GM19328 (cell line): ENCODE results near the gene VAV2.

ENCODE experiments used
- ATAC-seq: cut with Tn5 transposase; IDR thresholded peaks from one replicate; pipeline ENCODE4 v1.9.1; 2021; ENCODE audit warnings: mild to moderate bottlenecking, moderate library complexity; ENCODE audit not compliant: unreplicated experiment

Gene VAV2

GRCh38 chr9:133991964-133992779 is at the start of gene VAV2:
VAV2 (minus strand) TSS chr9:133992324; CDS start chr9:133992278, 46 bp downstream.
- ATAC-seq = peak; percentile 42

DNA sequence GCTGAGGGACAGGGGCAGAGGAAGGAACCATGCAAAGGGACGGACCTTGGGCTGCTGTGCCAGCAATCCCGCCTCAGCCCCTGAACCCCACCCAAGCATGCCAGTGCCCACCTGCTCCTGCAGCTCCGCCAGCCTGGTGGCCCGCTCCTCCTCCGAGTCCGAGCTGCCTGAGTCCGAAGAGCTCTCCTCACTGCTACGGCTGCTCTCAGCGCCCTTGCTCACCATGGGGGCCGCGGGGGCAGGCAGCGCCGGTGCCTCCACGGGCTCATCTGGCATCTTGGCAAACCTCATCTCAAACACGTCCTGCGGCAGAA is 49.5 kb upstream of the VAV2 start:
- no peak for ATAC-seq

DNA sequence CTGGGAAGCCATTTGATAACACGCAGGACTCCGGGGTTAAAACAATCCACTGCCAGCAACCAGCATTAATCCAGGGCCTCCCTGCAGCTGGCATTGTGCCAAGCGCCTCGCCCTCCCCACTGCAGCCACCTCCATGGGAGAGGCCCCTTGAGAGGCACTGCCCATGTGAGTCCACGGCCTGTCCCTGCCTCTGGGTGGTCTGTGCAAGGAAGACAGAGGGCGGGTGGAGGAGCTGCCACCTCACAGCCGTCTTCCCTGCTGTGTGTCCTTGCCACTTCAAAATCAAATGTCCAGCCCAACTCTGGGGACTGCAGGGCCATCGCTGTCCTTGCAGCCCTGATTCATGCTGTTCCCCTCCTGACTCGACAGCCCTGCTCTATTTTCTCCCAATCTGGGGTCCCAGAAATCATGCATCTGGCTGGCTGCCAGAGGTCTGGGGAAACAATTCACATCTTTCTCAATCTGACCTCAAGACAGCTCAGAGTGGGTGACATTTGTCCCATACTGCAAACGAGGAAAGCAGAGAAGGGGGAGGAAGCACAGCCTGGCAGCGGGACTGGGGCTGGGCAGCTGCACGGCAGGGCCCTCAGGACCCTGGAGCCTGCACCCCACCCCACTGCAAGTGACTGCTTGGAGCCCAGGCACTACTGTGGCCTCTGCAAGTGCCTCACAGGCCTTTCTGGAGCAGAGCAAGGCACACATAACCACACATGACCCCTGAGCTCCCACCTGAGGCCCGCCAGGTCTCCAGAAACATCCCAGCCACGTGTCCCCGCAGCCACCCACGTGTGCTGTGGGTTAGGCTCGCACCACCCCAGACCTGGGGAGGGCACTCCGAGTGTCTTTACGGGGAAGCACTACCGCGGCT is 48.9 kb upstream of the VAV2 start:
- ATAC-seq = no peak

DNA sequence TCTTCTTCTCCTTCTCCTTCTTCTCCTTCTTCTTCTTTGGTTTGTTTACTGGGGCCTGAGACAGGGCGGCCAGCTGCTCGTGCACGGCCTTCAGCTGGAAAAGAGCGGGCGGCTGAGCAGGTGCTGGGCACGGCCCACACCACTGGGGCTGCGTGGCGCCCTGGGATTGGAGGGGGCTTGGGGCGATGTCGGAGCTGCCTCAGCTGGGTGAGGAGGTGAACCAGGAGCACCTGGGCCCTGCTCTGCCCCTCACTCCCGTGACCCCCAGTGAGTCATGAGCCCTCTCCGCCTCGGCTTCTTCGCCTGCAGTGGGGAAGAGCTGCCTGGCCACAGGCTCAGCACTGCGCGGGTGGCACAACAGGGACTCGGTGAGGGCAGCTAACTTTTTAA is 48.0 kb upstream of the VAV2 start:
- ATAC-seq = no peak

DNA sequence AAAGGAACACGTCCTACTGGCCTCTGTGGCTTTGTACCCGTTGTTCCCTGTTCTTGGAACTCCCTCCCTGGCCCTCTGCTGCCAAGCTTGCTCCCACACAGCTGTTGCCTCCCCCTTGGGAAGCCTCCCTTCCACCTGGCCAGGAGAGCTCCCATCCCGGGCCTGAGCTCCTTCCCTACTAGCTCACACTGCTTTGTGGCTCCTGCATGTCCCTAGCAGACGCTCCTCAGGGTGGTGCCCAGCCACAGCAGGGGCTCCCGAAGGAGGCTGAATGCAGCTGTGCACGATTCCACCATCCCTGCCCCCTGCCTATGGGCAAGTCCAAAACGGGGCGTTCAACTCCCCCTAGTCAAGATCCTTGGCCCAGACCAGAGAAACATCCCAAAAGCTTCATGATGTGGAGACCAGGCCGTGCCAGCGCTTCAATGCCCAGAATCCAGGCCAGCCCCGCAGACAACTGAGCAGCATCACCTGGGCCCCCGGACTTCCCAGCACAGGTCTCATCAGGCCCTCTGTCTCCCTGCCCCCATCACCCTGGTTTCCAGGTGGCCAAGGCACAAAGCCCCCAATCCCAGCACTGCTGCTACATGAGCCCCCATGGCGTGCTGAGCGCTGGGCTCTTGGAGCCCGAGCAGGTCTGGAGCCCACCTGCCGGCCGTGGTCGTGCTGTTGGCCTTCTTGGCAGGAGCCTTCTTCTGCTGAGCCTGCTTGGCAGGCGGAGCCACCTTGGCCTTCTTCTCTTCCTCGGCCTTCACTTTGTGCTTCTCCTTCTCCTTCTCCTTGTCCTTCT is 47.5 kb upstream of the VAV2 start:
- no peak for ATAC-seq

DNA sequence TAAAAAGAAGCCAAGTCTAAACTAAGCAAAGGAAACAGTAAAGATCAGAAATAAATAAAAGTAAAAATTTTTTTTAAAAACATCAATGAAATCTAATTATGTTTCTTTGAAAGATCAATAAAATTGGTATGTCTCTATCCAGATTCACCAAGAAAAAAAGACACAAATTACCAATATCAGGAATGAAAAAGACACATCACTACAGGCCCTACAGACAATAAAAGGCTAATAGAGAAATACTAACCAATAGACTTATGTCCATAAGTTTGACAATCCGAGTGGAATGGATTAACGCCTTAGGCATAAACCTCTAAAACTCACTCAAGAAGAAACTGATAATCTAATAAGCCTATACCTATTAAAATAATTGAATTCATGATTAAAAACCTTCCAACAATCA is 45.5 kb upstream of the VAV2 start:
- ATAC-seq = no peak

- no peak for ATAC-seq
These were observed 44.0 kb upstream of the VAV2 start for GRCh38 chr9:134036130-134036529.

DNA sequence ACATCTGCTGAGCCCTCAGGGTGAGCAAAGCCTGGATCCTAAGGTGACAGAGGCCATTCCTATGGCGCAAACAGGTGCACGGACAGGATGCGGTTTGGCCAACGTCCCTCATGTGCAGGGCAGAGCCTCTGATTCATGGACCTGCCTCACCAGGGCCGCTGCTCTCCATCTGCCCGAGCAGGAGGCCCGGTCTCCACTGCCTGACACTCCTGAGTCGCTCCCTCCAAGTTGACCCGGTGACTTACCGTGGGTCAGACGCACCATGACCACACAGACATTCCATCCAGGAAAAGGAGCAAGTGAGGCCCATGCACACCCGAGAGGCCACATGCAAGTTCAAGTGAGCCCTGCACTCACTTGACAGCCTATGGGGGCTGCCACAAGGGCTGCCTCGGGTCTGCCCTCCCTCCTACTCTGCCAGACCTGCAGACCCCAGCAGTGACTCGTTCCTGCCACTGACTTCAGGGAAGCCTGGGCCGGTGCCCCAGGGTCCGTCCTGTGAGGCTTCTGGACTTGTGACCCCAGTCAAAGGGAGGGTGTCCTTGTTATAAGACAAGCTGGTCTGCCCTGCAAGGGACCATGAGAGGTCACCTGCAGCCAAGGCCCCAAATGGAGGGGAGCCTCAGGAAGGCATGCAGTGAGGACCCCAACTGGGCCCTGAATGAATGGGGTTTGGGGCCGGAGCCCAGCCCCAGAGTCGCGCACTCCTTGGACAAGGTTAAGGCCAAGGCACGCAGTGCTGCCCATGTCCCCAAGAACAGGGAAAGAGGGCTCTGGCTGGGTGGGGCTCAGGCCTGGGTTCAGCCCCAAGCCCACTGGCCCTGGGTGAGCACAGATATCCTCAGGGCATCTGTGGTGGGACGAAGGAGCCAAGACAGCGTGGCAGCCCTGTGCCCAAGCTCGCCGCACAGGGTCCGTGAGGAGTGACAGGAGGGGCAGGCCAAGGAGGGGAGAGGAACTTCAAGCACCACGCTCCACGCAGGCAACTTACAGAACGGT is 43.2 kb upstream of the VAV2 start:
- ATAC-seq = no peak

- no peak for ATAC-seq
These were observed 42.3 kb upstream of the VAV2 start for GRCh38 chr9:134034215-134035040.

- no peak for ATAC-seq
These were observed 41.5 kb upstream of the VAV2 start for GRCh38 chr9:134033516-134034214.

GRCh38 chr9:134032456-134033222 is 40.5 kb upstream of the VAV2 start:
- no peak for ATAC-seq

DNA sequence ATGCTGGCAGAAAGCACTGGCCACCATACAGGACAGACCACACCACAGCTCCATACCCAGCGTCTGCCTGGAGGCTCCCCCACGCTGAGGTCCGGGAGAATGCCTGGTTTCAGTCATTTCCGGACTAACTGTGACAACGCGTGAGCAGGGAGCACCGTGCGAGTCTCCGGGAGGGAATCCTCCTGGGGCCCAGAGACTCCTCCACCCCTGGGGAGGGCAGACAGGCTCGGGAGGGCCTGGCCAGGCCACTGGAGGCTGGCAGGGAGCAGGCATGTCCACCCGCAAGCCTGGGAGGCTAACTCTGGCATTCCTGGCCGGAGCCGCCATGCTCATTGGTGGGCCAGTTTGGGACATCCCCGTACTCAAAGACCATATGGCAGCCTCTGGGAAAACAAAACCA is 39.7 kb upstream of the VAV2 start:
- no peak for ATAC-seq

DNA sequence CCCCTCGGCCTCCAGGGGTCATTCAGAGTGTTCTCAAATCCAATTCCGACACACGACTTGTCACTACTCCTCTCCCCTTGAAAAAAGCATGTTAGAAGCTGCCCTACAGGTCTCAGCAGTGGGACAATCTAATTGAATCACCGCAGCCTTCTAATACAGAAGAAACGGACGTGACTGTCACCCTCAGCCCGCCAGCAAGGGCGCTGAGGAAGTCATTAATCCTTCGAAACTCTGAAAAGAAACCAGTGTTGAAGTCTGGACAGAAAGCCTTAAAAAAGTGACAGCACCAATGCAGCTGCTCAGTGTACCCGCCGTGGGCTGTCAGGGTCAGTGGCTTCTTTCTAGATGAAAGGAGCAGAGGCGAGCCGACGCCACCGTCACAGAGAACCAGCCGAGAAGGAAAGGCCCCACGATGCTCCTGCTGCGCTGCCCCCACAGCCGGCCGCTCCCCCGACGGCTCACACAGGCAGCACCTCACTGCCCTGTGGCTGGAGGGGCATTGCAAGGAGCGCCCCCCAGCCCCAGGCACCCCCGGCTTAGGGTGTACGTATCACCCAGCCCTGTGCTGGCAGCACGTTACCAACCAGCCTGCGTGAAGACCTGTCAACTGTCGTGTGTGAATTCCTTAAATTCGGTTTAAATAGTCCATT is 38.8 kb upstream of the VAV2 start:
- no peak for ATAC-seq

DNA sequence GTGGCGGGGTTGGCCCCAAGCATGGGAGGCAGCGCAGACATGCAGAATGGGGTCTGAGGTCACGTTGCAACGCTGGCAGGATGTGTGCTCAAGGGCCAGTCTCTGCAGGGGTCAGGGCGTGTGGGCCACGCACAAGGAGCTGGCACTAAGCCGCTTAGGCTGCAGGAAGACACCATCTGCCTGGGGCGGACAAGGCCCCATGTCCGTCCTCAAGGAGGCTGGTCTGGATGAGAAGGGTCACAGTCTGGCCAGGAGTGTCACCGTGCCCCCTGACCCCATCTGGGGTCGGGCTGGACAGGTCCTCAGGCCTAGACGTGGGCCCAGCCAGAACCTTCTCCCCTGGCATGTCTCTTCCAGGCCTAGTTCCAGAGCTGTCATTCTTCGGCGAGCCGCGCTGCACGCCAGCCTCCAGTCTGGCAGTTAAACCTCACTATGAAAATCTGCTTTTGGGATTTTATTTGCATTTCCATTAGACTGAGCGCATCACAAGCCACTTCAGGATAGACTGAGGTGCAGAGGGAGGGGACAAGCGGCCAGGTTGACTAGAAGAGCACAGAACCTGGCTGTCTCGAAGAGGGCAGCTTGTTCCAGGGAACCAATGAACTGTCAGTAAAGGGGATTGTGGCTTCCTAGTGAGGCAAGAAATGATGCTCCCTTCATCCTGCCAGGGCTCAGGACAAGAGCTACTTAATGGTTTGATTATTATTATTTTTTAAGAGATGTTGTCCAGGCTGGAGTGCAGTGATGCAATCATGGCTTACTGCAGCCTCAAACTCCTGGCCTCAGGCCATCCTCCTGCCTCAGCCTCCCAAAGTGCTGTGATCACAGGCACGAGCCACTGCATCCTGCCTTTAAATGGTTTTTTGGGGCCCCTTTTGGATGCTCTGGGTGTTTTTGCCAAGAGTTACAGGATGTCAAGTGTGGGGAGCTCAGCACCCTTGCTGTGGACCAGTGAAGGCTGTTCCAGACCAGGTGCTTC is 37.4 kb upstream of the VAV2 start:
- no peak for ATAC-seq

DNA sequence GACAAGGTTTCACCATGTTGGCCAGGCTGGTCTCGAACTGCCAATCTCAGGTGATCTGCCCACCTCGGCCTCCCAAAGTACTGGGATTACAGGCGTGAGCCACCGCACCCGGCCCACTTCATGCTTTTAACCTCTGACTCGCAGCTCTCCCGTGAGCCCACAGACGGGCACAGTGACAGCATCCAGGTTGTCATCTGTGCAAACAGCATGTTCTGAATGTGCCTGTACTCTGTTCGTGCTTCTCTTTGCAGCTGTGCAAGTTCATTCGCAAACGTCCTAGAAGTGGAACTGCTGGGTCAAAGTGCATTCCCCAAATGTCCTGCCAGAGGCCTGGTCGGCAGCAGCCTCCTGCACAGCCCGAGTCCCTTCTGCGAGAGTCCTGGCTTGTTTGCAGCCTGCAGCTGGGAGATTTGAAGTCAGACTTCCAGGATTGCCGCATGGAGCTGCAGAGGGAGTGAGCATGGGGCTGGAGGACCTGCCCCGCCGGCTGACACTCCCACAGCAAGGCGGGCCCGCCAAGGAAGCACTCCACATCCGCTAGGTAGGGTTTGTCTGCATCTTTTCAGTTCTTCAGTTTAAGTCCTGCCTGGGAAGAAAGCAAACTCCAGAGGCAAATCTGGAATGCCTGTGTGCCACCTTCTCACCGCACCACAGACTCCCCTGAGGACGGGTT is 36.6 kb upstream of the VAV2 start:
- no peak for ATAC-seq

GRCh38 chr9:134028076-134028475 is 36.0 kb upstream of the VAV2 start:
- ATAC-seq = no peak
